Neural progenitor cell (in vitro differentiated cells): Measurements from ENCODE around the gene FMN1. TPM values are rescaled to one million over a fixed set of nuclear protein-coding genes. Genes with fewer than 3 reads are reported as not detected.

Source experiments
- DNase-seq: peaks from one replicate; pipeline ENCODE4 v3.0.0-alpha.2; 2016; ENCODE audit warnings: low spot score
- H2AFZ ChIP-seq: fragments of 200-600 bp; sonication (generic); replicated peaks from 2 replicates; pipeline ENCODE4 v1.6.1; 2016; ENCODE audit warnings: antibody characterized with exemption
- H3F3A ChIP-seq: fragments of 200-600 bp; sonication (generic); 2 replicates; pipeline ENCODE4 v1.6.1; 2016; ENCODE audit warnings: antibody characterized with exemption, low read depth
- H3K27ac ChIP-seq: fragments of 200-600 bp; sonication (generic); 2 replicates; pipeline ENCODE4 v1.5.1; 2016; ENCODE audit warnings: mild to moderate bottlenecking
- H3K27me3 ChIP-seq: fragments of 200-600 bp; sonication (generic); 2 replicates; pipeline ENCODE4 v1.6.1; 2016; ENCODE audit warnings: mild to moderate bottlenecking, moderate library complexity
- H3K36me3 ChIP-seq: fragments of 200-600 bp; sonication (generic); 2 replicates; pipeline ENCODE4 v1.5.1; 2016
- H3K4me1 ChIP-seq: fragments of 200-600 bp; sonication (generic); 2 replicates; pipeline ENCODE4 v1.6.1; 2016; ENCODE audit warnings: mixed run types
- H3K4me2 ChIP-seq: fragments of 200-600 bp; sonication (generic); 2 replicates; pipeline ENCODE4 v1.6.1; 2016
- H3K4me3 ChIP-seq: fragments of 200-600 bp; sonication (generic); 2 replicates; pipeline ENCODE4 v1.5.1; 2016
- H3K79me2 ChIP-seq: fragments of 200-600 bp; sonication (generic); 2 replicates; pipeline ENCODE4 v1.6.1; 2016; ENCODE audit warnings: low read depth
- H3K9ac ChIP-seq: fragments of 200-600 bp; sonication (generic); 2 replicates; pipeline ENCODE4 v1.6.1; 2016
- H3K9me3 ChIP-seq: fragments of 200-600 bp; sonication (generic); 2 replicates; pipeline ENCODE4 v1.5.1; 2016; ENCODE audit warnings: low read depth
- H4K20me1 ChIP-seq: fragments of 200-600 bp; sonication (generic); 2 replicates; pipeline ENCODE4 v1.6.1; 2016; ENCODE audit warnings: low read depth
- H3K27ac Mint-ChIP-seq: 3 replicates; pipeline ENCODE4 v1.8.0; 2021; ENCODE audit warnings: mixed read lengths
- H3K27me3 Mint-ChIP-seq: 2 replicates; pipeline ENCODE4 v1.8.0; 2022; ENCODE audit warnings: low read depth, mild to moderate bottlenecking, inconsistent platforms, moderate library complexity, mixed read lengths; ENCODE audit not compliant: insufficient read depth
- H3K36me3 Mint-ChIP-seq: 3 replicates; pipeline ENCODE4 v1.8.0; 2021; ENCODE audit warnings: mixed read lengths
- H3K4me1 Mint-ChIP-seq: 3 replicates; pipeline ENCODE4 v1.8.0; 2021; ENCODE audit warnings: mixed read lengths
- H3K4me3 Mint-ChIP-seq: 3 replicates; pipeline ENCODE4 v1.8.0; 2021; ENCODE audit warnings: mild to moderate bottlenecking, moderate library complexity, mixed read lengths
- H3K9me3 Mint-ChIP-seq: 3 replicates; pipeline ENCODE4 v1.8.0; 2020; ENCODE audit warnings: mixed read lengths
- CTCF ChIP-seq: fragments of 200-600 bp; sonication (generic); IDR thresholded peaks from 2 replicates; pipeline ENCODE4 v1.5.1; 2017; ENCODE audit warnings: antibody characterized with exemption, mild to moderate bottlenecking
- EZH2 ChIP-seq: fragments of 200-600 bp; sonication (generic); IDR thresholded peaks from 2 replicates; pipeline ENCODE4 v1.6.1; 2017; ENCODE audit warnings: antibody characterized with exemption, mild to moderate bottlenecking, moderate library complexity
- EZH2phosphoT487 ChIP-seq: fragments of 200-600 bp; sonication (generic); IDR thresholded peaks from 2 replicates; pipeline ENCODE4 v1.6.1; 2017; ENCODE audit warnings: antibody characterized with exemption
- total RNA-seq: library from RNA; depleted of rRNA; stranded (reverse); fragments of >200 nt; gene quantifications from 2 replicates; pipeline ENCODE4 v1.2.3, GENCODE V29; 2015; ENCODE audit warnings: low replicate concordance

FMN1 gene
- total RNA-seq, 1 donor from 2014 or later: 5.7 TPM

DNA sequence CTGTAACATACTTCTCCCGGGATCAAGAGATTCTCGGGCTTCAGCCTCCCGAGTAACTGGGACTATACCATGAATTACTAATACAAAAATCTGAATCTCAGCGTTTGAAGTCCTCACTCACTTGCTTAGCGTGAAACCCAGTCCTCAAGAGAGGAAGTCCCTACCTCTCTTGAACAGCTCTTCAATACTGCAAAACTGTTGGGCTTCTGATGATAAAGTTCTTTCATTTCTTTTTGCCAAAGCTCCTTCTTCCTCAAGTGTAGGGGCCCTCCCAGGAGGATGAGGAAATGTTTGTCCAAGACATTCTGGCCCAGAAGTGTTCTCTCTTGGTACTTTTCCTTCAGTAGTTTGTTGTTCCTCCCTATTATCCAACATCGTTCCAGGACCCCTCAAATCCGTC, 48.5 kb downstream of the FMN1 start:
- no peaks in the 10 kb centered on the region for H3K9me3 ChIP-seq
- peaks cover 12% of the 10 kb centered on the region for H3K4me1 ChIP-seq
- H3K9ac ChIP-seq: no peak overlapping the region
- Mint-ChIP-seq H3K9me3 (no peaks in the 10 kb centered on the region), H3K27ac (no peak overlapping the region), H3K27me3 (peaks cover 5% of the 10 kb centered on the region), H3K4me1 (peaks cover 9% of the 10 kb centered on the region), H3K4me3 (no peak overlapping the region), H3K36me3 (no peaks in the 10 kb centered on the region)
- no peak for DNase-seq
- H3K36me3 ChIP-seq: no peaks in the 10 kb centered on the region
- H3K79me2 ChIP-seq: no peaks in the 10 kb centered on the region
- H3F3A ChIP-seq: peaks cover 7% of the 10 kb centered on the region
- no peak overlapping the region for H3K27ac ChIP-seq
- no peak overlapping the region for H3K4me2 ChIP-seq
- H2AFZ ChIP-seq: no peak overlapping the region
- no peaks in the 10 kb centered on the region for H3K27me3 ChIP-seq
- H4K20me1 ChIP-seq: no peaks in the 10 kb centered on the region
- TF ChIP-seq EZH2 (no peak), EZH2phosphoT487 (no peak), CTCF (no peak)
- no peak overlapping the region for H3K4me3 ChIP-seq

DNA sequence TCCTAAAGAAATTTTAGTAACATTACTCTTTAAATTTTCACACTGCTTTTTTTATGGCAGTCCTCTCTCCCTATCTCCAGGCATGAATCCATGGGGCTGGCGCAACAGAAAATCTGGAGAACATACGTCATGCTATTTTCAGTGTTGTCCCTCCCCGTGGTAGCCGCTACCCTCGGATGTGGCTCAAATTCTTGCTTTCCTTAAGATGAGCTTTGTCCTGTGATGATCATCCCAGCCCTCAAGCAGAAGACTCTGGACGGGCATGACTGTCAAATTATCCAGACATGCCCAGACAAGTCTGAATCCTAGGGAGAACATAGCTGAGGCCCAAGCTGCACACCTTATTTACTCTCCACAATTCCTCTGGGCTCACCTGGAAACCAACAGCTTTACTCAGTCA, 49.1 kb downstream of the FMN1 start:
- no peak overlapping the region for H3K4me3 ChIP-seq
- H4K20me1 ChIP-seq: no peaks in the 10 kb centered on the region
- Mint-ChIP-seq H3K4me3 (no peak overlapping the region), H3K9me3 (no peaks in the 10 kb centered on the region), H3K27ac (no peak overlapping the region), H3K27me3 (peaks cover 5% of the 10 kb centered on the region), H3K36me3 (no peaks in the 10 kb centered on the region), H3K4me1 (peaks cover 3% of the 10 kb centered on the region)
- H3K4me2 ChIP-seq: no peak overlapping the region
- H3K27me3 ChIP-seq: no peaks in the 10 kb centered on the region
- no peaks in the 10 kb centered on the region for H3K9me3 ChIP-seq
- no peak overlapping the region for H3K9ac ChIP-seq
- H3K27ac ChIP-seq: no peak overlapping the region
- no peaks in the 10 kb centered on the region for H3K36me3 ChIP-seq
- no peak for DNase-seq
- TF ChIP-seq CTCF (no peak), EZH2 (no peak), EZH2phosphoT487 (no peak)
- H3K79me2 ChIP-seq: no peaks in the 10 kb centered on the region
- peaks cover 7% of the 10 kb centered on the region for H3K4me1 ChIP-seq
- peaks cover 2% of the 10 kb centered on the region for H3F3A ChIP-seq
- no peak overlapping the region for H2AFZ ChIP-seq

DNA sequence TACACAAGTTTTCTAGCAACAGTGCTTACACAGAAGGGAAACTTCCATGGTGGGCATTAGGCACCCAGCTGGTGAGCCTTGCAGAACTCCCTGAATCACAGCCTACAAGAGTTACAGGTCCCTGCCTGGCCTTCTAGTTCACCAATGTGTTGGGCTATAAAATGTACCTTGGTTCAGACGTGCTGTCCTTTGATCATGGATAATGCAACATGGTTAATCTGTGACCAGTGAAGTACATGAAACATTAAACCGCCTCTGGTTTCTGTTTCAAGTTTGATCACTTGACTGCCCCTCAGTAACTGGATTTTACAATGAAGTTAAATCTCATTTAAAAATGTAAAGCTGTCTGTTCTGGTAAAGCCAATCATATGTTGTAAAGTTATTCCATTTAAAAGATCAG, 51.8 kb downstream of the FMN1 start:
- Histone ChIP-seq H3K79me2 (no peaks in the 10 kb centered on the region), H3K27me3 (no peaks in the 10 kb centered on the region), H2AFZ (no peak overlapping the region), H3K36me3 (no peaks in the 10 kb centered on the region), H4K20me1 (no peaks in the 10 kb centered on the region), H3K4me2 (no peak overlapping the region), H3K27ac (no peak overlapping the region), H3K9ac (no peak overlapping the region), H3F3A (no peaks in the 10 kb centered on the region), H3K9me3 (no peaks in the 10 kb centered on the region), H3K4me3 (no peak overlapping the region), H3K4me1 (no peaks in the 10 kb centered on the region)
- TF ChIP-seq CTCF: no peak
- TF ChIP-seq EZH2: no peak
- no peak for TF ChIP-seq EZH2phosphoT487
- H3K36me3 Mint-ChIP-seq: no peaks in the 10 kb centered on the region
- no peaks in the 10 kb centered on the region for H3K9me3 Mint-ChIP-seq
- no peak overlapping the region for H3K27ac Mint-ChIP-seq
- no peaks in the 10 kb centered on the region for H3K27me3 Mint-ChIP-seq
- no peaks in the 10 kb centered on the region for H3K4me1 Mint-ChIP-seq
- no peak overlapping the region for H3K4me3 Mint-ChIP-seq
- DNase-seq: no peak

DNA sequence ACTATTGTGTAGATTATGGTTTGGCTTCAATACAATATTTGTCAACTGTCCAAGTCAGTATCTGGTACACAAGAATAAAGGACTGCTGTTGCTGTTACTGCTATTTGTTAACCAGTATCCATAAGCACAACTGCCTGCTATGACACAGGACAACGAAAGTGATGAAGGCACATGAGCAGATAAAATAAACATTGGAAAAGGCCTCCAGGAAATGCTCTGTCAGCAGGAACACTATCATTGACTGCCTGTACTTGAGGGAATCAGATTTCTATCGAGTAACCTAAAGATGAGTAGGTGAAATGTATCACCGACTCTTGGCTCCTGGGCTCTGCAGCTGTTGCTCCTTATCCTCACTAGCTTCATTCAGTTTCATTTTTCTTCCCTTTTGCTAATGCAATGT, 56.5 kb downstream of the FMN1 start:
- Histone ChIP-seq H3K27ac (no peak overlapping the region), H3K79me2 (no peaks in the 10 kb centered on the region), H3F3A (no peaks in the 10 kb centered on the region), H3K27me3 (no peaks in the 10 kb centered on the region), H2AFZ (no peak overlapping the region), H4K20me1 (no peaks in the 10 kb centered on the region), H3K9ac (no peak overlapping the region), H3K9me3 (no peaks in the 10 kb centered on the region), H3K4me1 (no peaks in the 10 kb centered on the region), H3K4me2 (no peak overlapping the region), H3K36me3 (no peaks in the 10 kb centered on the region), H3K4me3 (no peak overlapping the region)
- no peak overlapping the region for H3K27ac Mint-ChIP-seq
- TF ChIP-seq EZH2phosphoT487 (no peak), EZH2 (no peak), CTCF (no peak)
- H3K36me3 Mint-ChIP-seq: no peaks in the 10 kb centered on the region
- no peaks in the 10 kb centered on the region for H3K4me1 Mint-ChIP-seq
- no peaks in the 10 kb centered on the region for H3K27me3 Mint-ChIP-seq
- no peak overlapping the region for H3K4me3 Mint-ChIP-seq
- no peaks in the 10 kb centered on the region for H3K9me3 Mint-ChIP-seq
- no peak for DNase-seq
